OCI-LY7 (cell line): Measurements from ENCODE around the gene ADGRG6. TPM values are rescaled to one million over a fixed set of nuclear protein-coding genes. Genes with fewer than 3 reads are reported as not detected.

Experiments used
- BruUV-seq: library from RNA; stranded (reverse); fragments of 400-500 nt; replicated peaks from 2 replicates; lab custom pipeline; 2021; lab: Mats Ljungman, UMichigan
- CTCF ChIA-PET: fragments of 300-600 bp; sonication (Branson Sonifier 250); formaldehyde crosslinking; loops from one replicate; lab custom pipeline; 2022; ENCODE audit warnings: antibody characterized with exemption; ENCODE audit not compliant: unreplicated experiment; lab: Charles Lee
- POLR2A ChIA-PET: fragments of 300-600 bp; sonication (Branson Sonifier 250); formaldehyde crosslinking; loops from one replicate; lab custom pipeline; 2022; ENCODE audit warnings: antibody characterized with exemption; lab: Charles Lee
- DNase-seq: peaks from one replicate; pipeline ENCODE4 v3.0.0-alpha.2; 2015; ENCODE audit warnings: low spot score
- H2AFZ ChIP-seq: fragments of 200-600 bp; sonication (generic), shearing (Covaris generic); 2 replicates; pipeline ENCODE4 v1.6.1; 2014; ENCODE audit warnings: mild to moderate bottlenecking, antibody characterized with exemption, low read length, moderate library complexity
- H3K27ac ChIP-seq: fragments of 200-600 bp; sonication (generic); 2 replicates; pipeline ENCODE4 v1.5.1; 2014; ENCODE audit warnings: mixed run types, low read depth, mild to moderate bottlenecking, moderate library complexity, low read length, inconsistent platforms; ENCODE audit not compliant: poor library complexity, severe bottlenecking
- H3K36me3 ChIP-seq: fragments of 200-600 bp; sonication (generic); 2 replicates; pipeline ENCODE4 v1.6.1; 2014; ENCODE audit warnings: mild to moderate bottlenecking, antibody characterized with exemption, low read length, moderate library complexity, mixed read lengths; ENCODE audit not compliant: insufficient read depth
- H3K4me1 ChIP-seq: fragments of 200-600 bp; sonication (generic); 2 replicates; pipeline ENCODE4 v1.5.1; 2014; ENCODE audit warnings: mild to moderate bottlenecking, low read length; ENCODE audit not compliant: insufficient read depth, poor library complexity, severe bottlenecking
- H3K4me2 ChIP-seq: fragments of 200-600 bp; sonication (generic); 2 replicates; pipeline ENCODE4 v1.6.1; 2014; ENCODE audit warnings: mild to moderate bottlenecking, low read length
- H3K4me3 ChIP-seq: fragments of 200-600 bp; sonication (generic); 2 replicates; pipeline ENCODE4 v1.5.1; 2014; ENCODE audit warnings: mild to moderate bottlenecking, low read depth, low read length; ENCODE audit not compliant: poor library complexity, severe bottlenecking
- H3K79me2 ChIP-seq: fragments of 200-600 bp; sonication (generic); 2 replicates; pipeline ENCODE4 v1.6.1; 2016; ENCODE audit warnings: low read depth, mild to moderate bottlenecking, low read length, moderate library complexity, mixed read lengths; ENCODE audit not compliant: insufficient read depth
- H3K9me2 ChIP-seq: fragments of 200-600 bp; sonication (generic); 2 replicates; pipeline ENCODE4 v1.6.1; 2016; ENCODE audit warnings: mild to moderate bottlenecking, low read length, mixed read lengths; ENCODE audit not compliant: insufficient read depth
- H3K9me3 ChIP-seq: fragments of 200-600 bp; sonication (generic); 2 replicates; pipeline ENCODE4 v1.6.1; 2014; ENCODE audit warnings: mild to moderate bottlenecking, mixed run types, low read length, mixed read lengths
- H4K20me1 ChIP-seq: fragments of 200-600 bp; sonication (generic); 2 replicates; pipeline ENCODE4 v1.6.1; 2014; ENCODE audit warnings: mild to moderate bottlenecking, antibody characterized with exemption, low read length, moderate library complexity, mixed read lengths; ENCODE audit not compliant: insufficient read depth
- CTCF ChIP-seq: fragments of 200-600 bp; sonication (generic); conservative IDR thresholded peaks from 2 replicates; pipeline ENCODE4 v1.5.1; 2014; ENCODE audit warnings: mild to moderate bottlenecking, antibody characterized with exemption, low read length, moderate library complexity, mixed read lengths
- EZH2phosphoT487 ChIP-seq: fragments of 200-600 bp; sonication (generic); IDR thresholded peaks from 2 replicates; pipeline ENCODE4 v1.6.1; 2018; ENCODE audit warnings: low read depth, borderline replicate concordance, mild to moderate bottlenecking, mixed run types, antibody characterized with exemption, low read length, moderate library complexity, mixed read lengths
- intact Hi-C: fragments of 100-400 bp; cut with micrococcal nuclease; formaldehyde crosslinking; loops from one replicate; pipeline ENCODE4 v1.10.0; 2022; ENCODE audit not compliant: unreplicated experiment
- total RNA-seq, 2 experiments: library from RNA; depleted of rRNA in 1 of 2; stranded (reverse); fragments of >200 nt in 1 of 2; shearing (Covaris generic) in 1 of 2; gene quantifications; 2 replicates each; pipeline ENCODE4 v1.2.3, GENCODE V29; 2014 to 2022

ADGRG6 gene
- total RNA-seq, 2 experiments from 2014 or later = not detected

- no peaks in the 10 kb centered on the region for H3K9me2 ChIP-seq
- no peak overlapping the region for H3K27ac ChIP-seq
- POLR2A ChIA-PET = no interaction called here
- H2AFZ ChIP-seq = no peak overlapping the region
- H3K4me2 ChIP-seq = no peak overlapping the region
- no peak for TF ChIP-seq CTCF
- TF ChIP-seq EZH2phosphoT487 = no peak
- intact Hi-C loops = no loop called here
- H3K9me3 ChIP-seq = no peaks in the 10 kb centered on the region
- H3K79me2 ChIP-seq = no peaks in the 10 kb centered on the region
- no peaks in the 10 kb centered on the region for H3K4me1 ChIP-seq
- CTCF ChIA-PET = no interaction called here
- BruUV-seq = no TSS peak
- no peaks in the 10 kb centered on the region for H4K20me1 ChIP-seq
- DNase-seq = no peak
- H3K4me3 ChIP-seq = no peak overlapping the region
- no peaks in the 10 kb centered on the region for H3K36me3 ChIP-seq
Observed at GRCh38 chr6:142306736-142307135, 4.9 kb downstream of the ADGRG6 start.

GRCh38 chr6:142307963-142308748 is 6.3 kb downstream of the ADGRG6 start:
- no peak for TF ChIP-seq EZH2phosphoT487
- TF ChIP-seq CTCF = no peak
- DNase-seq = no peak
- H3K4me3 ChIP-seq = no peak overlapping the region
- no peak overlapping the region for H2AFZ ChIP-seq
- H3K27ac ChIP-seq = no peak overlapping the region
- no peaks in the 10 kb centered on the region for H3K4me1 ChIP-seq
- BruUV-seq = no TSS peak
- intact Hi-C loops = no loop called here
- H3K9me3 ChIP-seq = no peaks in the 10 kb centered on the region
- H3K9me2 ChIP-seq = no peaks in the 10 kb centered on the region
- no peaks in the 10 kb centered on the region for H4K20me1 ChIP-seq
- ChIA-PET POLR2A (no interaction called here), CTCF (no interaction called here)
- H3K4me2 ChIP-seq = no peak overlapping the region
- H3K36me3 ChIP-seq = no peaks in the 10 kb centered on the region
- H3K79me2 ChIP-seq = no peaks in the 10 kb centered on the region

GRCh38 chr6:142309426-142309825 is 7.6 kb downstream of the ADGRG6 start:
- Histone ChIP-seq H3K4me2 (no peak overlapping the region), H3K79me2 (no peaks in the 10 kb centered on the region), H3K4me3 (no peak overlapping the region), H2AFZ (no peak overlapping the region), H3K36me3 (no peaks in the 10 kb centered on the region), H3K27ac (no peak overlapping the region), H3K4me1 (no peaks in the 10 kb centered on the region), H3K9me2 (no peaks in the 10 kb centered on the region), H4K20me1 (no peaks in the 10 kb centered on the region), H3K9me3 (no peaks in the 10 kb centered on the region)
- intact Hi-C loops = no loop called here
- CTCF ChIA-PET = no interaction called here
- BruUV-seq = no TSS peak
- no peak for DNase-seq
- POLR2A ChIA-PET = interaction anchor here (0.8 kb wide), 1 partner anchor 46 kb away, joined by 4 read pairs; no protein-coding TSS in a partner anchor
- TF ChIP-seq CTCF (no peak), EZH2phosphoT487 (no peak)
